Kidney (tissue), 14 donors: ENCODE measurements around the gene S100A13. TPM values are rescaled to one million over a fixed set of nuclear protein-coding genes. Genes with fewer than 3 reads are reported as not detected.

ENCODE experiments used
- DNase-seq, 5 donors: peaks; one replicate each; pipeline ENCODE4 v3.0.0-alpha.2; 2013 to 2020
- FAIRE-seq: peaks from 2 replicates; lab custom pipeline; 2012; peaks lifted over from hg19 to GRCh38; lab: Jason Lieb, UNC
- H3K27ac ChIP-seq, 2 donors: one replicate each; pipeline ENCODE4 v1.7.0; 2013; ENCODE audit warnings: low read depth in 2 of 2, low read length in 2 of 2, inconsistent platforms in 1 of 2
- H3K27me3 ChIP-seq: one replicate; pipeline ENCODE4 v1.7.1; 2013; ENCODE audit warnings: low read length, inconsistent platforms; ENCODE audit not compliant: control insufficient read depth, insufficient read depth
- H3K36me3 ChIP-seq, 3 donors: one replicate each; pipeline versions ENCODE4 v1.7.0 to v1.7.1; 2013; ENCODE audit warnings: low read length in 3 of 3, control low read depth in 1 of 3, inconsistent platforms in 1 of 3; ENCODE audit not compliant: insufficient read depth in 3 of 3, control insufficient read depth in 2 of 3
- H3K4me1 ChIP-seq, 3 donors: one replicate each; pipeline versions ENCODE4 v1.7.0 to v1.7.1; 2013; ENCODE audit warnings: low read length in 3 of 3, inconsistent platforms in 1 of 3, low read depth in 1 of 3; ENCODE audit not compliant: control insufficient read depth in 2 of 3, insufficient read depth in 2 of 3
- H3K4me3 ChIP-seq, 3 donors: one replicate each; pipeline versions ENCODE4 v1.7.0 to v1.8.1; 2013; ENCODE audit warnings: low read length in 3 of 3, control low read depth in 1 of 3, inconsistent platforms in 1 of 3
- H3K9ac ChIP-seq, 3 donors: one replicate each; pipeline versions ENCODE4 v1.7.0 to v1.7.1; 2013; ENCODE audit warnings: low read length in 3 of 3, control low read depth in 1 of 3, inconsistent platforms in 1 of 3
- H3K9me3 ChIP-seq, 3 donors: one replicate each; pipeline versions ENCODE4 v1.7.0 to v1.7.1; 2013; ENCODE audit warnings: low read length in 3 of 3, control low read depth in 1 of 3, inconsistent platforms in 1 of 3; ENCODE audit not compliant: control insufficient read depth in 2 of 3, insufficient read depth in 1 of 3
- intact Hi-C: fragments of 100-400 bp; cut with DNase I; formaldehyde crosslinking; loops from one replicate; pipeline ENCODE4 v1.11.1; 2022
- polyA plus RNA-seq: library from polyadenylated mRNA; stranded (reverse); fragments of 350-450 nt; fragmentation: Illumina TruSeq; extraction: RNeasy Lipid Tissue Mini Kit (QIAGEN cat#74804); gene quantifications from one replicate; pipeline ENCODE4 v1.2.3, GENCODE V29; 2014; ENCODE audit warnings: low read depth, low replicate concordance; ENCODE audit not compliant: insufficient read depth
- total RNA-seq: library from RNA; stranded (reverse); fragmentation: NEBNext Ultra II Directional; extraction: Animal tissue kit (Norgen Biotek cat#: 25700); gene quantifications from one replicate; pipeline ENCODE4 v1.2.1, GENCODE V29; 2021
- TF ChIP-seq, protein P1 (sequence below): IDR thresholded peaks from 3 replicates; pipeline ENCODE4 v1.5.1; 2012; ENCODE audit warnings: mild to moderate bottlenecking, moderate library complexity, borderline replicate concordance; ENCODE audit not compliant: insufficient read depth; ENCODE audit errors: extremely low read depth
- donor health status: control.
- donor health status: control.
- donor health status: control.
- donor health status: control.
- donor health status: control.
- donor health status: DM: yes; HTN: yes; CAD: no.
- donor health status: Normal renal cell carcinoma (clear cell type).

S100A13 gene
- total and polyA plus RNA-seq, 2 donors from 2014 or later: 225 to 299 TPM

DNA sequence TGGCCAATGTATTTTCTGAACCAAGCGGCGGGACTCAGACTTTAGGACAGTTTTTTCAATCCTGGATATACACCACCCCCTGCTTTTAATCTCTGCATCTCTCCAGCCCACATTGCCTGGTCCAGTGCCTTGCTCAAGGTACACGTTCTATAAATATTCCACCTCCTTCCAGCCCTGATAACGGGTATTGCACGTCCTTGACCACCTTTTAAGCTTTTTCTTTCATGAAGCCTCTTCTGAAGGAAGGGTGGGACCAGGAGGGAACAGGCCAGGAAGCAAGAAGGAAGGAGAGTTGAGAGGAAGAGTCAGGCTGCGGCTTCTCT lies 17.8 kb downstream of the S100A13 start:
- no peak for FAIRE-seq
- H3K27ac ChIP-seq: peak overlapping the region; percentile 78 to 93
- H3K9ac ChIP-seq: peak overlapping the region in 1 of 3 donors; percentile 86
- DNase-seq: no peak
- peaks cover 7 to 19% (median 17%) of the 10 kb centered on the region in 3 donors for H3K4me1 ChIP-seq
- H3K9me3 ChIP-seq: no peaks in the 10 kb centered on the region
- peak overlapping the region in 1 of 3 donors; percentile 62 for H3K4me3 ChIP-seq
- TF ChIP-seq, protein P1, sequence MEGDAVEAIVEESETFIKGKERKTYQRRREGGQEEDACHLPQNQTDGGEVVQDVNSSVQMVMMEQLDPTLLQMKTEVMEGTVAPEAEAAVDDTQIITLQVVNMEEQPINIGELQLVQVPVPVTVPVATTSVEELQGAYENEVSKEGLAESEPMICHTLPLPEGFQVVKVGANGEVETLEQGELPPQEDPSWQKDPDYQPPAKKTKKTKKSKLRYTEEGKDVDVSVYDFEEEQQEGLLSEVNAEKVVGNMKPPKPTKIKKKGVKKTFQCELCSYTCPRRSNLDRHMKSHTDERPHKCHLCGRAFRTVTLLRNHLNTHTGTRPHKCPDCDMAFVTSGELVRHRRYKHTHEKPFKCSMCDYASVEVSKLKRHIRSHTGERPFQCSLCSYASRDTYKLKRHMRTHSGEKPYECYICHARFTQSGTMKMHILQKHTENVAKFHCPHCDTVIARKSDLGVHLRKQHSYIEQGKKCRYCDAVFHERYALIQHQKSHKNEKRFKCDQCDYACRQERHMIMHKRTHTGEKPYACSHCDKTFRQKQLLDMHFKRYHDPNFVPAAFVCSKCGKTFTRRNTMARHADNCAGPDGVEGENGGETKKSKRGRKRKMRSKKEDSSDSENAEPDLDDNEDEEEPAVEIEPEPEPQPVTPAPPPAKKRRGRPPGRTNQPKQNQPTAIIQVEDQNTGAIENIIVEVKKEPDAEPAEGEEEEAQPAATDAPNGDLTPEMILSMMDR: no peak
- intact Hi-C loops: no loop called here
- peaks cover 0 to 8% (median 2%) of the 10 kb centered on the region in 3 donors for H3K36me3 ChIP-seq
- H3K27me3 ChIP-seq: no peaks in the 10 kb centered on the region

DNA sequence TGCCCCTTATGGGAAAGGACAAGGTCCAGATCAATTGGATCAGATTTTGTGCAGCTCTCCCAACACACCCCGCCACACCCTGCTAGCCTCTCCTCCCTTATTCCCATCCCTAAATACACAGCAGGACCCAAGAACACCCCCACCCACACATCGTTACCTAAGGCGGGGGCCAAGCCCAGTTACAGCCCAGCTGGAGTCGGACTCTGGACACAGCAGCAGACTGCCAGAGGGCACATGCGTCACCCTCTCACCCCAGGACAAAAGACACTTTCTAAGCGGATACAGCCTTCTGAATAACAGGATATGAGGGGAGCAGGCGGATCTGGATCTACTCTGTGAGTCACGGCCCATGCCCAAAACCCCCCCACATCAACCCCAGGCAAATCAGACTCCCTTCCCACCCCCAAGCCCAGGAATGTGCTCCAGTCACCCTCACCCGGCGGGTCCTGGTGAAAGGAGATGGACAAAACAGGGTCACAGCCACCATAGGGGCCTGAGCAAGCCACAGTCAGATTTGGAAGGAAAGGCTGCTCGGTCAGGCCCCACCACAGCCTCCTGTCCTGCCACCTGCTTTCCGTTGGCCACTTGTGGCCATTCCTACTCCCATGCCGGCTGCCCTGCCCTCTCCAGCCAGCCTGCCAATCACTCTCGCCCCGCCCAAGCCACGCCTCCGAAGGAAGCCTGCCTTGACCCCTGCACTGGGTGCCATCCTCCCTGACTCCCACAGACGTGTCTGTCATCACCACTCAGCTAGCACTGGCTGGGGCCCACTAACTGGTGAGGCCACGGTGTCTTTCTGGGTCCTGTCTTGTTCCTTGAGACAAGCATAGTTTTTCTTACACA lies 18.3 kb downstream of the S100A13 start:
- peak overlapping the region; percentile 89 to 93 for H3K27ac ChIP-seq
- no peaks in the 10 kb centered on the region for H3K9me3 ChIP-seq
- peaks cover 7 to 19% (median 17%) of the 10 kb centered on the region in 3 donors for H3K4me1 ChIP-seq
- intact Hi-C loops: no loop called here
- no peaks in the 10 kb centered on the region for H3K27me3 ChIP-seq
- peaks cover 0 to 8% (median 2%) of the 10 kb centered on the region in 3 donors for H3K36me3 ChIP-seq
- DNase-seq (peak; percentile 65 to 92 (median 84)), FAIRE-seq (no peak)
- peak overlapping the region in 2 of 3 donors; percentile 20 to 86 for H3K9ac ChIP-seq
- TF ChIP-seq, protein P1: no peak
- peak overlapping the region; percentile 31 to 62 (median 41) for H3K4me3 ChIP-seq

DNA sequence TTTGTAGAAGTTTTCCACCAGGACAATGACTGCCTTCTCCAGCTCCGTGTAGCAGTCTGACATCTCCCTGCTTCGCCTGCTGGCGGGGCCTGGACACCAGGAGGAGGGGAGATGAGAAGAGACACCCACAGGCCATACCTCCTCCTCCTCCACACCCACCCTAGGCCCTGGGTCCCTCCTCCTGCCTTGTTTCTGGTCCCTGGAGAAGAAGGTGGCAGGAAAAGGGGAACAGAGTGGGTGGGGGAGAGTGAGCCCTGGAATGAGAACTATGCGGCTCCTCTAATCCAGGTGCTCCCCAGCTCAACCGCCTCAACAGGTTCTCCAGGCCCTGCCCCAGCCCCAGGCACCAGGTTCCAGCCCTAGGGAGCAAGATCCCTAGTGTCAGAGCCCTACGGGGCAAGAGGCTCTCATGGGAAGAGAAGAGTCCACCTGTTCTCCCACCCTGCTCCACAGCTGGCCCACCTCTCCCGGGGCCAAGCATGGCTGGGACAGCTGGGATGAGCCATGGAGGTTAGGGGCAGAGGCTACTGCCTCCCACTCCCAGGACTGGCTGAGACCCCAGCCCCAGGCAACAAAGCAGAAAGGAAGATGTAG lies 19.1 kb downstream of the S100A13 start:
- H3K36me3 ChIP-seq: peaks cover 0 to 8% (median 2%) of the 10 kb centered on the region in 3 donors
- DNase-seq (peak in 4 of 5 donors; percentile 46 to 69 (median 53)), FAIRE-seq (no peak)
- intact Hi-C loops: no loop called here
- peak overlapping the region in 2 of 3 donors; percentile 20 to 86 for H3K9ac ChIP-seq
- H3K9me3 ChIP-seq: no peaks in the 10 kb centered on the region
- H3K4me3 ChIP-seq: peak overlapping the region; percentile 31 to 62 (median 41)
- H3K27ac ChIP-seq: peak overlapping the region; percentile 89 to 93
- H3K27me3 ChIP-seq: no peaks in the 10 kb centered on the region
- TF ChIP-seq, protein P1: no peak
- H3K4me1 ChIP-seq: peaks cover 5 to 19% (median 17%) of the 10 kb centered on the region in 3 donors
